ENCODE data around the gene RPF1.

DNA sequence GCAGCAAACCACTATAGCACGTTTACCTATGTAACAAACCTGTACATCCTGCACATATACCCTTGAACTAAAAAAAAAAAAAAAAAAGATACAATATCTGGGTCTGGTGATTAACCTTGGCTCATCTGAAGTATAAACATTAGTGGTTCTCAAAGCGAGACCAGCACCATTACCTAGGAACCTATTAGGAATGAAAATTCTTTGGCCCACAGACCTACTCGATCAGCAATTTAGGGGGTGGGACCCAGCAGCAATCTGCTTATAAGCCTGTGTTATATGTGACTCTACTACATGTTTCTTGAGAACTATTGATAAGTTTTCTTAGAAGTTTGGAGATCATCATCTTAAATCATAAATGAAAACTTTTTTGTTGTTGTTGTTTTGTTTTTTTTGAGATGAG lies 17.4 kb downstream of the RPF1 start:
- TF ChIP-seq, protein P1, sequence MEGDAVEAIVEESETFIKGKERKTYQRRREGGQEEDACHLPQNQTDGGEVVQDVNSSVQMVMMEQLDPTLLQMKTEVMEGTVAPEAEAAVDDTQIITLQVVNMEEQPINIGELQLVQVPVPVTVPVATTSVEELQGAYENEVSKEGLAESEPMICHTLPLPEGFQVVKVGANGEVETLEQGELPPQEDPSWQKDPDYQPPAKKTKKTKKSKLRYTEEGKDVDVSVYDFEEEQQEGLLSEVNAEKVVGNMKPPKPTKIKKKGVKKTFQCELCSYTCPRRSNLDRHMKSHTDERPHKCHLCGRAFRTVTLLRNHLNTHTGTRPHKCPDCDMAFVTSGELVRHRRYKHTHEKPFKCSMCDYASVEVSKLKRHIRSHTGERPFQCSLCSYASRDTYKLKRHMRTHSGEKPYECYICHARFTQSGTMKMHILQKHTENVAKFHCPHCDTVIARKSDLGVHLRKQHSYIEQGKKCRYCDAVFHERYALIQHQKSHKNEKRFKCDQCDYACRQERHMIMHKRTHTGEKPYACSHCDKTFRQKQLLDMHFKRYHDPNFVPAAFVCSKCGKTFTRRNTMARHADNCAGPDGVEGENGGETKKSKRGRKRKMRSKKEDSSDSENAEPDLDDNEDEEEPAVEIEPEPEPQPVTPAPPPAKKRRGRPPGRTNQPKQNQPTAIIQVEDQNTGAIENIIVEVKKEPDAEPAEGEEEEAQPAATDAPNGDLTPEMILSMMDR (IDR thresholded peaks at IDR 0.05), result no peak
- TF ChIP-seq POLR2A (IDR thresholded peaks at IDR 0.05), result no peak

Measured in adrenal gland (tissue), 5 donors.